SKM-1 (cell line): Measurements from ENCODE around the gene ZNF200.
A peak's percentile ranks its signal among the peaks of the same experiment; 100 is the strongest.
"Not testable (repeated sequence)": the region's sequence is repeated elsewhere in the genome, so short reads cannot be mapped to it uniquely, and the experiment has no call there.

ENCODE experiments used
- DNase-seq: peaks from one replicate; lab custom pipeline; 2025; ENCODE audit not compliant: unreplicated experiment; lab: John Stamatoyannopoulos, UW

The ZNF200 gene

GRCh38 chr16:3254309-3254708, 19.4 kb upstream of the ZNF200 start:
- DNase-seq, result no peak

- DNase-seq, result no peak
These were observed 18.0 kb upstream of the ZNF200 start for GRCh38 chr16:3252967-3253366.

GRCh38 chr16:3249451-3249850, 14.5 kb upstream of the ZNF200 start:
- DNase-seq, result no peak

GRCh38 chr16:3249020-3249419, 14.1 kb upstream of the ZNF200 start:
- no peak for DNase-seq

- no peak for DNase-seq
These were observed 13.6 kb upstream of the ZNF200 start for GRCh38 chr16:3248596-3248995.

- DNase-seq, result no peak
These were observed 11.9 kb upstream of the ZNF200 start for GRCh38 chr16:3246876-3247275.

GRCh38 chr16:3246002-3246401, 11.0 kb upstream of the ZNF200 start:
- no peak for DNase-seq

GRCh38 chr16:3243882-3244281, 8.9 kb upstream of the ZNF200 start:
- no peak for DNase-seq

- DNase-seq, result peak; percentile 57
These were observed 7.8 kb upstream of the ZNF200 start for GRCh38 chr16:3242709-3243108.

- no peak for DNase-seq
These were observed 6.8 kb upstream of the ZNF200 start for GRCh38 chr16:3241761-3242160.

- no peak for DNase-seq
These were observed 1.1 kb upstream of the ZNF200 start for GRCh38 chr16:3235856-3236669.

- no peak for DNase-seq
These were observed 458 bp downstream of the ZNF200 start for GRCh38 chr16:3234543-3234856.

GRCh38 chr16:3223913-3224515, 10.9 kb downstream of the ZNF200 start:
- DNase-seq, result no peak

GRCh38 chr16:3220839-3221238, 14.1 kb downstream of the ZNF200 start:
- no peak for DNase-seq

- DNase-seq, result no peak
These were observed 18.7 kb downstream of the ZNF200 start for GRCh38 chr16:3216263-3216640.

GRCh38 chr16:3215601-3216262, 19.2 kb downstream of the ZNF200 start:
- no peak for DNase-seq

GRCh38 chr16:3214904-3215600, 19.9 kb downstream of the ZNF200 start:
- peak; percentile 18 for DNase-seq

GRCh38 chr16:3212567-3212966, 22.4 kb downstream of the ZNF200 start:
- DNase-seq, result no peak

- no peak for DNase-seq
These were observed 23.0 kb downstream of the ZNF200 start for GRCh38 chr16:3212006-3212405.

GRCh38 chr16:3207086-3207953, 27.6 kb downstream of the ZNF200 start:
- DNase-seq, result no peak

- not testable (repeated sequence) for DNase-seq
These were observed 29.0 kb downstream of the ZNF200 start for GRCh38 chr16:3205939-3206338.
